HG02610 (cell line): ENCODE data around the gene SFPQ.
"Not testable (repeated sequence)": the region's sequence is repeated elsewhere in the genome, so short reads cannot be mapped to it uniquely, and the experiment has no call there.

Experiments
- ATAC-seq: cut with Tn5 transposase; IDR thresholded peaks from one replicate; pipeline ENCODE4 v1.9.1; 2021; ENCODE audit warnings: mild to moderate bottlenecking, moderate library complexity; ENCODE audit not compliant: unreplicated experiment

The SFPQ gene

DNA sequence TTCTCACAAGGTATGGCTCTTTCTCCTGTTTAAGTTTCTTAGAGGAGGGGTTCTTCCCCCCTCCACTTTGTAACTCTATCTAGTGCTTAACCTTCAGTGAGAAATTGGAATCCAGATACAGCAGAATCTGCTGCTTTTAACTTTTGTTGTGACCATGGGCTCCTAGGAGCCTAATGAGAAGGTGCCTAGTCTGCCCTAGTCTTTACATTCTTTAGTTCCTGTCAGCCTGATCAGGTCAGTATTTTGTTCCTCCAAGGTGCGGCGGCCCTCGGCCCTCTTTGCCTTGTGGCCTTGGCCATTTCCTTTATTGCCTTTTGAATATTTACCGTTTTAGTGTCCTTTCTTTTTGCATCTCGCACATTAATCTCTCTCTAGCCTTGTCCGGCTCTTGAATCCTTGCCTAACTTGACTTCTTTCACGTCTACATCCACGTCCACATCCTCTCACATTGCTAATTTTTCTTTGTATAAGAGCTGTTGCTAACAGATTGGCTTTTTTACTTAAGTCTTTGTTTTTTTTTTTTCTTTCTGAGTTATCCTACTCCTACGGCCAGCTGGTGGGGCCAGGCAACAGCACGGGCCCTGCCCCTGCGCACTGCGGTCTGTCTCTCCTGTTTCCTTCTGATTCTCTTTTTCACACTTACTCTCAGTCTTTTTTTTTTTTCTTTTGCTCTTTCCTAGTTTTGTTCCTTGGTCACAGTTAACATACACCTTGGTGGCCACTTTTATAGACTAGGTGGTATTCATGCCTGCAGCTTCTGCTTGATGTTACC is 49.0 kb downstream of the SFPQ start:
- ATAC-seq, result no peak

GRCh38 chr1:35142728-35143127 is 50.2 kb downstream of the SFPQ start:
- not testable (repeated sequence) for ATAC-seq

- ATAC-seq, result not testable (repeated sequence)
These were observed 50.7 kb downstream of the SFPQ start for GRCh38 chr1:35142294-35142693.

DNA sequence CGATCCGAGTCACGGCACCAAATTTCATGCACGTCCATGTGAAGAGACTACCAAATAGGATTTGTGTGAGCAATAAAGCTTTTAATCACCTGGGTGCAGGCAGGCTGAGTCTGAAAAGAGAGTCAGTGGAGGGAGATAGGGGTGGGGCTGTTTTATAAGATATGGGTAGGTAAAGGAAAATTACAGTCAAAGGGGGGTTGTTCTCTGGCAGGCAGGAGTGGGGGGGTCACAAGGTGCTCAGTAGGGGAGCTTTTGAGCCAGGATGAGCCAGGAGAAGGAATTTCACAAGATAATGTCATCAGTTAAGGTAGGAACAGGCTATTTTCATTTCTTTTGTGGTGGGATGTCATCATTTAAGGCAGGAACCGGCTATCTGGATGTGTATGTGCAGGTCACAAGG is 55.4 kb downstream of the SFPQ start:
- ATAC-seq, result not testable (repeated sequence)

GRCh38 chr1:35136780-35137179 is 56.2 kb downstream of the SFPQ start:
- no peak for ATAC-seq
